Activated CD4-positive, CD25-positive, alpha-beta regulatory T cell treated with anti-CD3 and anti-CD28 coated beads, Interleukin-2, amount 50 U/mL, for 16 hours (primary cell): ENCODE results near the gene PRKAG3.
"Not testable (repeated sequence)": the region's sequence is repeated elsewhere in the genome, so short reads cannot be mapped to it uniquely, and the experiment has no call there.

Experiments used
- DNase-seq: peaks from one replicate; pipeline ENCODE4 v3.0.0-alpha.2; 2020; ENCODE audit warnings: low read depth, low spot score

PRKAG3 gene

DNA sequence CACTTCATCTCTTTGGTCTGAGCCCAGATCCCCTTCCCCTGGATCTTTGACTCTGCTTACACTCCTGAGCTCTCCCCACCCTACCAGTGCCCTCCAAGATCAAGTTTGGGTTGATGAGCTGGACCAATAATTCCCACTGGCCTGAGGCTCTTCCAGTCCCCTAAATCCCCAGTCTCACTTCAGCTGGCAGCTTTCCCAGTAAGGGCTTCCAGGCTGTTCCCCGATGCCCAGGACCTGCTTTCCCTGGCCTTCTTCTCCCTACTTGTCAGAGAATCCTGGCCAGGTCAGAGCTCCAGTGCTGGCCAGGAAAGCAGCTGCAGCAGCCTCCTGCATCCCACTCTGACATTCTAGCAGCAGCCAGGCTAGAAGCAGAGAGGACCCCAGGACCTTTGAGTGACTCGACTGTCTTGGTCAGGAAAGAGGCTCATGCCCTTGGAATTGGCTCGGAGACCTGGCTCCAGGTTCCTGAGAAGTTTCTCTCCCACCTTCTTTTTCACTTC, 31.5 kb upstream of the PRKAG3 start:
- no peak for DNase-seq

DNA sequence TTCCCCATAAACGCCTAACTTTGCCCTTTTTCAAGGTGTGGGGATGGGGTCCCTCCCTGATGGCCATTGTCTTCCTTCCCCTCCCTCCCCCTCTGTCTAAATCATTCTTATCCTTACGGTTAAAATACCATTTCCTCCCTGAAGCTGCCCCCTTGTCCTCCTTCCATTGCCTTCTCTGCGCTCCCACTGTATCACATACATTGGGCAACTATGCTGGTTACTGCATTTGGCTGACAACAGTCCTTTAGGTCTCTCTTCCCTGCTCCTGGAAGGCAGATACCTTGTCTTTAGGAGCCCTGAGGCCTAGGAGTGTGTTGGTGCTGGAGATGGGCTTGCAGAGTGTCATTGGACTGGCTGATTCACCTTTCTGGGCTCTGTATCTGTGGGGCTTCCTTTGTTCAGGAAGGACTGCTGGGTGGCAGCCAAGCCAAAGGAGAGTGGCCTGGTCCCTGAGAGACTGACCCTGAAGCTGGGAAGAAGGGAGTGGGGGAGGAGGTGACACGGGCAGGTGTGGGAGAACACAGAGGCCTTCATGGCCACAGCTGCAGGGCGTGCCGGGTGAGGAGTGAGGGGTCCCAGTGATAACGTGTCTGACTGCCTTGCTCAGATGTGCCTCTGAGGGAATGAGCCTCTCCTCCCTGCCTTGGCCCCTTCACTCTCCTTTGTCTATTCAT, 30.2 kb upstream of the PRKAG3 start:
- DNase-seq: no peak

DNA sequence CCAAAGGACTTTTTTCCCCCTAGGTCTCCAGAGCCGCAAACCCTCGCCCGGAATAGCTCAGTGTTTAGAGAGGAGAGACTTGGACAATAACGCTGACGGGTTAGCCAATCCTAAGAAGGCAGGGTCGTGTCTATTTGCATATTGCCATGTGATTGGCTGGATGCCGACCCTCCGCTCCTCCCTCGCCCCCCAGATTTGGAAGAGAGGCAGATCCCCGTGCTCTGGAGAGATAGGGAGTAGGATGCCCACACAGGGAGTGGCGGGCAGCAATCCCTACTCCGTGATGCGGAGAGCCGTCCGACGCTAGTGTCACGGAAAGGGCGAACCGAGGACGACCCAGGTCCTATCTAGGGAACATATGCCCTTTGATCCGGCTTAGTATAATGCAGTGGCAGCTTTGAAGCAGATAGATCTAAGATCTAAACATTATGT, 29.4 kb upstream of the PRKAG3 start:
- DNase-seq: no peak

DNA sequence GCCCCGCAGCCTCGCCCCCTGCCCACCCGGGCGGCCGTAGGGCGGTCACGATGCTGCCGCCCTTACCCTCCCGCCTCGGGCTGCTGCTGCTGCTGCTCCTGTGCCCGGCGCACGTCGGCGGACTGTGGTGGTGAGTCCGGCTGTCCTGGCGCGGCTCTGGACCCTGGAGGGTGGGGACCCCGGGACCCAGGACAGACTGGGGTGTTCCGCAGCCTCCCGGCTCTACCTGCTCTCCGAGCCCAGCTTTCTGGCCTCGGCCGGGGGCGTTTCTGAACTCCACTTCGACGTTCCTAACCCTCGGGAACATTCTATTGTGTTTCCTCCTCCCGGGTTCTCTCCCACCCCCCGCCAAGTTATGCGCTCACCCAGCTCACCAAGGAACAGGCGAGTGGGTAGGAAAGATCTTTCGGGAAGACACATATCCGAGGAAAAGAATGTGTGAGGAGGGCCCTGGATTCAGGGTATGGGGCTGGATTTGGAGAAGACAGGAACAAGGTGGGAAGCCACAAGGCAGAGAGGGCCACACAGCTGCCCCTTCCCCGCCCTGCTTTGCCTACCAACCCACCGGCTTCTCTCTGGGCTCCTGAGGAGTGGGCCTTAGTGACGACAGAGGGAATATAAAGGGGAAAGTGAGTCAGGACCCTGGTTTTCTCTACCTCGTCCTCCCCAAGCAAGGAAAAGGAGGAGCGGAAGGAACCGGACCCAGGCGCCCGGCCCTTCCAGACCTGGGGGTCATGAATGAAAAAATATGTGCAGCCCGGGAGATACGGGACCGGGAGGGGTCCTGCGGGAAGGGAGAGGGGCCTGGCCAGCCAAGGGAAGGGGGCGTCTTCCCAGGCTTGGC, 28.6 kb upstream of the PRKAG3 start:
- DNase-seq: no peak

DNA sequence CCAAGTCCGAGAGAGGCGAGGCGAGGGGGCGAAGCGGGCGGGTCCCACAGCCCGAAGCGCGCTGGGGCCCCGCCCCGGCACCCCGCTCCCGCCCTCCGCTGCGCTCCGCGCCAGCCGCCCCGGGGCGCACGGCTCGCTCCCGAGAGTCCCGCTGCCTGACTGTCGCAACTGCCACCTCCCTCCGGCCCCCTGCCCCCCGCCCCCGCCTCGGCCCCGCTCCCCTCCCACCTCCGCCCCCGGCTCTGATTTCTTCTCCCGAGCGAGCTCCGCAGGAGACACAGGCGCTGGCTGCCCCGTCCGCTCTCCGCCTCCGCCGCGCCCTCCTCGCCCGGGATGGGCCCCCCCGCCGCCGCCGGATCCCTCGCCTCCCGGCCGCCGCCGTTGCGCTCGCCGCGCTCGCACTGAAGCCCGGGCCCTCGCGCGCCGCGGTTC, 28.0 kb upstream of the PRKAG3 start, which contains the start of gene WNT6:
Gene WNT6 (plus strand): TSS at position 250 of the 432 bp plus-strand sequence. CDS start 233 bp downstream, outside the sequence.
- no peak for DNase-seq

DNA sequence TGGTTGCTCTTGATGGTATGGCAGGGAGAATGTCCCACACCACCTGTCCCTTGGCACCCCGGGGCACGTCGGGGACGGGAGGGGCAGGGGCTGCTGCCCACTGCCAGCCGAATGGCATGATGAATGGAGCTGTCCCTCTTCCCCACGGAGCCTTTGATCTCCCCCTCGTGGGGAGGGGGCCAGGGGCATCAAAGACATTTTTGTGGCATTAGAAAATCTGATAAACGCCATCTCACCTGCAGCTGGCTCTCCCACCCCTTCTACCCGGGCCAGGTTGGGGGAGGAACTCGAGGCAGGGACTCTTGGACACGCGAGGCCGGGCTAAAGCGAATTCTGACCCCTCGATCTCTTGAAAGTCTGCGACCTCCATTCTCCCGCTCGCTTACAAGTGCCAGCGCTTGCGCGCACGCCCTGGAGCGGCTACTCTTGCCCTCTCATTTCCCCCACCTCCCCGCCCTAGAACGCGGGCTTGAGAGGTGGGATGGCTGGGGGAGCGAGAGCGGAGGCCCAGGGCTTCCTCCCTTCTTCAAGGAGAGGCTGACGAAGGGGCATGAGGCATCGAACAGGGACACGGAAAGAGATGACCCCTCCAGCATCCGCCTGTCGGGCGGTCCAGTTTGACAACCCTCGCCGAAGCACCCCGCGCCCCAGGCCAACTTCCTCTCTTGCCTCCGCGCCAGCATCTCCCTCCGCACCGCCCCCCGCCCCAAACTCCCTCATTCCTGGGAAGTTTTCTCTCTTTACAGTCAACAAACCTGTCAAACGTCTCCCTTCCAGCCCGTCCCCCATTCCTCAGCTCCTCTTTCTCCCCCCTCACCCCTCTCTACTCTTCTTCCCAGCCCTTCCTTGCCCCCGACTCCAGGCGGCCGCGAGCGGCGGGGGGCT, 27.3 kb upstream of the PRKAG3 start:
- no peak for DNase-seq

DNA sequence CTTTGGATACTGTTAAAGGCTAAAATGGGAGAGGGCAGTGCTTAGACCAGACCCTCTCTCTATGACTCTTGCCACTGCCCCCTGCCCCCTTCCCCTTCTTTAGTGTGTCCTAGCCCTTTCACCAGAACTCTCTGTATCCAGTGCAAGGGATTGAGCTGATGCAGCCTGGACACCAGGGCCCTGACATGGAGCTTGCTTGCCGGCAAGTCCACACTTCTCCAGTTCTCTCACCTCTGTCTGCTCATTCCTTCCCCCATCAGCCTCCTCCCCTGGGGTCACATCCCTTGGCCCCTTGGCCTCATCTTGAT, 26.5 kb upstream of the PRKAG3 start:
- DNase-seq: no peak

DNA sequence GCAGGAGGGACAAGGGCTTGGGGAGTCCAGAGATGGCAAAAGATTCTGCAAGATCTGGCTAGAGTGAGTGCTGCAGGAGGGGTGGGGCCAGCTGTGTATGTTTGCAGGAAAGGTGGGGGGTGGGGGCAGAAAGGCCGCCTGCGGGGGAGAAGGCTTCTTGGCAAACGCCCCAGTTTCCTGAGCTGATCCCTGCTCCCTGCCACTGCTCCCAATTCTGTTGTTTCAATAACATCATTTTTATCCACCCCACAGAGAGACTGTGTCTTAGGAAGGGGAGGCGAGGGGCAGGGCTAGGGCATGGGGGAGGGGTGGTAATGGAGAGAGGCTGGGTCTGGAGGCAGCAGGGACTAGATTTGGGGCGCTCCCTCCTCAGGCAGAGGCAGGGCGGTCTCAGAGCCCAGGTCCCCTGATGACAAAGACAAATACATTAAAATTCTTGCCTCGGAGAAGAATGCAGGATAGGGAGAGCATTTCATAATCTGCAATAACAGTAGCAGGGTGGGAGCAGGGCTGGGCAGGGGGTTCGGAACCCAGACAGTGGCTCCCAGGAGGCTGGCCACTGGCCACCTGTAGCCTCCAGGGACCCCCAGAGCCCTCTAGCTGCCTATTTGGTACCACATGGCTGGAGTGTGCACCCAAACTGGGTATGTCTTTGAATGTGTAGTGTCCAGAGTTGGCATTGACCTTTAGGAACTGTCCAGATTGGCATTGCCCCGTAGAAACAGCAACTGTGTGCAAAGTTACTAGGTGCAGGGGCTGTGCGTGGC, 26.0 kb upstream of the PRKAG3 start:
- no peak for DNase-seq

DNA sequence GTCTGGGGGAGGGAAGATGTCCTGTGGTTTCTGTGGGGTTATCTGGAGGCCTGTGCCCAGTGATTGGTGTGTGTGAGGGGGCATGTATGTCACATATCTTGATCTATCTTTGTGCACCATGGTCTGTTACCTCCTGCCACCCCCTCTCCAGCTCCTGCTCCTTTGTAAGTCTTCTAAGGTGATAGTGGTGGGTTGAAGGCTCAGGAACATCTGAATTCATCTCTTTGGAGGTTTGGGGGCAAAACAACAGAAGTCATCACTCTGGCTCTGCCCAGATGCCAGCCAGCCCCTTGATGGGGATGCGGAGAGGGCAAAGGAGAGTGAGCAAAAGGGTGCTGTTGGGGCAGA, 25.3 kb upstream of the PRKAG3 start:
- no peak for DNase-seq

DNA sequence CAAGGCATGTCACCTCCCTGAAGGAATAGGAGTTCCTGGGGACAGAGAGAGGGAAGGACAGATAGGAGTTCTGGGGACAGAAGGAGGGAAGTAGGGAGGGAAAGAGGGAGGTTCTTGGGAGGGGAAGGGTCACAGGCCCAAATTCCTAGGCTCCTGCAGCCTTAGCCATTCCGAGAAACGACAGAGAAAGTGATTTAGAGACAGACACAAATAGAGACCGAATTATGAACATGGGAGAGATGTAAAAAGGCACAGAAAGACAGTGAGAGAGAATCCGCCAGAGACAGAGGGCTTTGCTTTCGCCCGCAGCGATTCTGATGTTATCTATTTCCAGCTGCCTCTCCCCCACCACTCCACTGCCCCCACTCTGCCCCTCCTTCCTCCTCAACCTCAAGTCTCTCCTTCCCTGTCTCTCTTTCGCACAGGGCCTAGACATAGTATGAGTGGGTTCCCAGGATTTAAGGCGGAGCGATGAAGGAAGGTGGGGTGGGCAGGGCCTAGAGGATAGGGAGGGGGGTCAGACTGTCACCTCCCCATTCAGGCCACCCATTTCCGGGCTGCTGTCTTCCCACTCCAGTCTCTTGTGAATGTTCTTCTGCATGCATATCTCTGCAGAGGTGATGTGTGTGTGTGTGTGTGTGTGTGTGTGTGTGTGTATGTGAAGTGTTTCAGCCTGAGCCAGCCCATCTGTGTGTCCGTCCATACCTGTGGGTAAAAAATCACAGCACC, 24.7 kb upstream of the PRKAG3 start:
- DNase-seq: no peak

DNA sequence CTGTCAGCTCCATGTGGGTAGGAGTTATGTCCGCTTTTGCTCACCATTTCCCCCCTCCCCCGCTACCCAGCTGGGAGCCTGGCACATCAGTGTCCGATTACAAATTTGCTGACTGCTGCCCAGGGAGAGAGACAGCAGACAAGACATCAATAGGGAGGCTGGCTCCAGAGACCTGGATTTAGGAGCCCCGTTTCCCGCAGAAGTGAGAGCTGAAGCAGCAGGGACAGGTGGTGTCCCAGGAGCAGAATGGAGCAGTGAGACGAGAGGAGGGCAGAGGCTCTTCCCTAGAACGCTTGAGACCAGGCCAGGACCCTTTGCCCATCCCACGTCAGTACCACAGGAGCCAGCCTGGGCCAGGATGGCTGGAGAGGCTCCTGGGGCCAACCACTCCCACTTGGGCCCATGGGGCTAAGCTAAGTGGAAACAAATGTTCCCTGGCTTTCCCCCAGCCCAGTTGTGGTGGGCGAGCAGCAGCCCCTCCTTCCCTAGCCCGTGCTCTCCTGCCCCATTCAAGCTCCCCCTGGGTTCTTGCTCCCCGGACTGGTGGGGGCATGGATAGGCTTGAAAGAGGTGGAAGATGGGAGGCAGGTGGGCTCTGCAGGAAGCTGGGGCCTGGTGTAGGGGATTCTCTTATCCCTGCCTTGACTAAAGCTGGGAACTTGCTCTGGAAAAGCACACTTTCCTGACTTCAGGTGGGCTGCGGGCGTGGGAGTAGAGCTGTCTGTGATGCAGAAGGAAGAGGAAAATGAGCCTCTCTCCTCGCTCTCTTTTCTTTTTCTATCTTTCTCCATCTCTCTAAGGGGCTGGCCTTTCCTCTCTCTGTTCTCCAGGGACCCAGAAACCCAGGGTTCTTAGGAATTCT, 23.9 kb upstream of the PRKAG3 start:
- no peak for DNase-seq

DNA sequence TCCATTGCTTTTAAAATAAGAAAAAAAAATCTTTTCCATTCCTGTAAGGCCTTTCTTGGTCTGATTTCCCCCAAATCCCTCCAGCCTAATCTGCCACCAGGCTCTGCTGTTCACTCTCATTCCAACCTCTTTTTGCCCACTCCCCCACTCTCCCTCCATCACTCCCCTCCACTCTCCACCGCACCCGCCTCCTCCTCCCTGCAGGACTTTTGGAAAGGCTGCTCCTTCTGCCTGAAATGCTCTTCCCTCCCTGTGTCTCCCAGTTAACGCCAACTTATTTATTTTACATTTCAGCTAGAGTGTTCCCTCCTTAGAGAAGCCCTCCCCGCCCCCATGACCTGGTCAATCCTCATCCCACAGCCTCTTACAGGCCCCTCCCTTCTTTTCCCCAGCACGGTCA, 23.3 kb upstream of the PRKAG3 start:
- DNase-seq: no peak

DNA sequence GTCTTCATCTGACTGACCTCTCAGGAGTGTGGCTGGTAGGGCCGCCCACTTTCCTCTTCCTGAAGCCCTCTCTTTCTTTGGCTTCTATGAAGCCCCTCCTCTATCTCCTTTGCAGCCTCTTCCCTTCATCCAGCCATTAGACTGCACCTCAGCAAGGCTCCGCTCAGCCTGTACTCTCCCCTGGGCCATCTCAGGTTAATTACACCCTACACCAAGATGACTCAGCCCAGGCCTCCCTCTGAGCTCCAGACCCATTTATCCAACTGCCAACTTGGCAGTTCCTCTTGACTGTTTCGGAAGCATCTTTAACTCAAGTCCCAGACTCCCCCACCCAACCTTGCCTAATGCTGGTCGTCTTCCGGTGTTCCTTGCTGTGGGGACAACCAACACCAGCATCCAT, 22.2 kb upstream of the PRKAG3 start:
- DNase-seq: no peak

DNA sequence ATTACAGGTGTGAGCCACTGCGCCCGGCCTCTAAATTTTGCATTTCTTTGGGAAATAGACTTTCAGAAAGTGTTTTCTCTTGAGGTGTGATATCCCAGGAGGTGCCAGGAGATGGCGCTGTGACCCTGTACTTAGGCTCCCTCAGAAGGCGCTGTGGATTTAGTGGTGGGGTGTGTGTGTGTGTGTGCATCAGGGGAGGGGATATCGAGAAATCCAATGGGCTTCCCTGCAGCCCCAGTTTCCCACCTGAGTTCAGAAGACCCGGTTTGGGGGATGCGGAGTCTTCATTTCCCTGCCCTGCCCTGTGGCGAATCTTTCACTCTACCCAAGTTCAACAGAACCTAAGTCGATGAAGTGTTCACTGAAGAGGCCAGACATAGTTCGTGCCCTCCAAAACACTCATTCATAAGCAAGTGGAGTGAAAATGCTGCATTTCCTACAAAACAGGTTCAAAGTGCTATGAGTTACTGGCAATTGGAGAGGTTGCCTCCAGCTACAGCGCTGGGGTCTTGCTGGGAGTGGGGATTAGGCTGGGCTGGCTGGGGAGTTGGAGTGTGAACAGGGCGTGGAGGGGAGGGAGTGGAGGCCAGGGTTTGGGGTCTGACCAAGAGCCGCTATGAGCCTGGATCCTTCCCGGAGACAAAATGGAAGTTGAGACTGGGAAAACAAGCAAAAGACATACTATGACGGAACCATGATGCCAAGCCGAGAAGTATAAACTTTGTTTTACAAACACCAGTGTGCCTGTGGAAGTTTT, 21.5 kb upstream of the PRKAG3 start:
- DNase-seq: peak; percentile 28

DNA sequence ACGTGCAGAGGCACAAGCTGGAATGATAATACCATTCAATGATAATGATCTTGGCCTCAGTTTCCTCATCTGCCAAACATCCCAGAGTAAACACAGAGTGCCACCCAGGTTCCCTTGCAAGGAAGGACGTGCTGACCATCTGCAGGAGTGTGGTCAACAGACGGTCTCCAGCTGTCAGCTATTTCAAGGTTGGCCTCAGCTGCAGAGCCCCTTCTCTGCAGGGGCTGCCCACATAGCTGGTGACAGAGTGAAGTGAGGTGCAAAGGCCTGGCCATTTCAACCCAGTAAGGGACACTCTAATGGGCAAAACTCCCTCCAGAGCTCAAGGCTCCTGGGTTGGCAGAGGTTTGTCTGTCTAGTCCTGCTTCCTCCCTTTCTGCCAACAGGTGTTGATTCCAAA, 19.7 kb upstream of the PRKAG3 start:
- no peak for DNase-seq

DNA sequence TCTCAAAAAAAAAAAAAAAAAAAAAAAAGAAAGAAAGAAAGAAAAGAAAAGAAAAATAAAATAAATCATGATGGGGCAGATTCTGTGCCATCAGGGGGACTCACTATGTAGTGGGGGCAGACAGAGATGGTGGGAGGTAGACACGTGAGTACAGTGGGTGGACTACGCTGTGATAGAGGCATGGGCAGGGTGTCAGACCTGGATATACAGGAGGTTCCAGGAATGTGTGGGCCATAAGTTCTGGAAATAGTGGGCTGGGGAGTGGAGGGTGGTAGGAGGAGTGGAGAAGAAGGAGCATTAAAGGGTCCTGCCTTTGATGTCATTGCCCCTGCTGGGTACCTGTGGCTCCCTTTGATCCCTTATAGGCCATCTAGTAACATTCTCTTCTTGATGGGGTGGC, 19.2 kb upstream of the PRKAG3 start:
- DNase-seq: no peak

DNA sequence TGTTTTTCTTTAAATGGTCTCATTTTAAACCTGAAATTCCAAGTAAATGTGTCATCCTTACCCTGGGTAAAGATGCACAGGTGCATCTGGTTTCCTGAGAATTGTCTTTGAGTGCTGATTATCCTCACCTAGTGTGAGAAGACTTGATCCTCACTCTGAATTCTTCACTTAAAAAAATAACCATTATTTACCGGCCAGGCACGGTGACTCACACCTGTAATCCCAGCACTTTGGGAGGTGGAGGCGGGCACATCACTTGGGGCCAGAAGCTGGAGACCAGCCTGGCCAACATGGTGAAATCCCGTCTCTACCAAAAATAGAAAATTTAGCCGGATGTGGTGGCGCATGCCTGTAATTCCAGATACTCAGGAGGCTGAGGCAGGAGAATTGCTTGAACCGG, 18.1 kb upstream of the PRKAG3 start:
- DNase-seq: no peak

DNA sequence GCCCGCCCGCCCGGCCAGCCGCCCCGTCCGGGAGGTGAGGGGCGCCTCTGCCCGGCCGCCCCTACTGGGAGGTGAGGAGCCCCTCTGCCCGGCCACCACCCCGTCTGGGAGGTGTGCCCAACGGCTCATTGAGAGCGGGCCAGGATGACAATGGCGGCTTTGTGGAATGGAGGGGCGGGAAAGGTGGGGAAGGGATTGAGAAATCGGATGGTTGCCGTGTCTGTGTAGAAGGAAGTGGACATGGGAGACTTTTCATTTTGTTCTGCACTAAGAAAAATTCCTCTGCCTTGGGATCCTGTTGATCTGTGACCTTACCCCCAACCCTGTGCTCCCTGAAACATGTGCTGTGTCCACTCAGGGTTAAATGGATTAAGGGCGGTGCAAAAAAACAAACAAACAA, 15.4 kb upstream of the PRKAG3 start:
- DNase-seq: not testable (repeated sequence)

DNA sequence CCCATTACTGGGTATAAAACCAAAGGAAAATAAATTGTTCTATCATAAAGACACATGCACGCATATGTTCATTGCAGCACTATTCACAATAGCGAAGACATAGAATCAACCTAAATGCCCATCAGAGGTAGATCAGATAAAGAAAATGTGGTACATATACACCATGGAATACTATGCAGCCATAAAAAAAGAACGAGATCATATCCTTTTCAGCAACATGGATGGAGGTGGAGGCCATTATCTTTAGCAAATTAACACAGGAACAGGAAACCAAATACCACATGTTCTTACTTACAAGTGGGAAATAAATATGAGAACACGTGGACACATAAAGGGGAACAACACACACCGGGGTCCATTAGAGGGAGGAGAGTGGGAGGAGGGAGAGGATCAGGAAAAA, 12.7 kb upstream of the PRKAG3 start:
- DNase-seq: not testable (repeated sequence)
